DND-41 (cell line): ENCODE data around the gene CCPG1.

Source experiments
- ATAC-seq: fragments of 200-7000 bp; cut with Tn5 transposase; 3 replicates; pipeline ENCODE4 v1.9.1; 2021; ENCODE audit warnings: low read depth; ENCODE audit not compliant: insufficient read depth
- DNase-seq: peaks from one replicate; pipeline ENCODE4 v3.0.0-alpha.2; 2020
- H2AFZ ChIP-seq: 2 replicates; pipeline ENCODE4 v1.6.0; 2012; ENCODE audit warnings: low read depth, low read length
- H3K27ac ChIP-seq: 2 replicates; pipeline ENCODE4 v1.5.1; 2012; ENCODE audit warnings: low read length, inconsistent platforms
- H3K27me3 ChIP-seq: fragments of 200-600 bp; sonication (generic); 2 replicates; pipeline ENCODE4 v1.6.0; 2012; ENCODE audit warnings: low read length, mild to moderate bottlenecking, inconsistent platforms; ENCODE audit not compliant: insufficient read depth, poor library complexity
- H3K36me3 ChIP-seq: 2 replicates; pipeline ENCODE4 v1.5.1; 2012; ENCODE audit warnings: low read length, inconsistent platforms; ENCODE audit not compliant: insufficient read depth
- H3K4me1 ChIP-seq: 2 replicates; pipeline ENCODE4 v1.5.1; 2012; ENCODE audit warnings: mild to moderate bottlenecking, low read length; ENCODE audit not compliant: insufficient read depth
- H3K4me2 ChIP-seq: 2 replicates; pipeline ENCODE4 v1.6.0; 2012; ENCODE audit warnings: mild to moderate bottlenecking, moderate library complexity, low read length, inconsistent platforms; ENCODE audit not compliant: insufficient read depth
- H3K4me3 ChIP-seq, 2 experiments: fragments of 200-600 bp in 1 of 2; shearing (Covaris generic) in 1 of 2; 2 replicates each; pipeline ENCODE4 v1.5.1; 2012 to 2016; ENCODE audit warnings: inconsistent platforms in 2 of 2, low read length in 2 of 2, mild to moderate bottlenecking in 2 of 2, low read depth in 1 of 2, moderate library complexity in 1 of 2
- H3K79me2 ChIP-seq: 2 replicates; pipeline ENCODE4 v1.6.0; 2012; ENCODE audit warnings: low read length, inconsistent platforms; ENCODE audit not compliant: insufficient read depth
- H3K9ac ChIP-seq: 2 replicates; pipeline ENCODE4 v1.6.0; 2012; ENCODE audit warnings: low read depth, mild to moderate bottlenecking, inconsistent platforms, low read length, moderate library complexity
- H3K9me3 ChIP-seq: 2 replicates; pipeline ENCODE4 v1.5.1; 2012; ENCODE audit warnings: low read length, moderate library complexity, mild to moderate bottlenecking, inconsistent platforms; ENCODE audit not compliant: insufficient read depth, severe bottlenecking
- H4K20me1 ChIP-seq: 2 replicates; pipeline ENCODE4 v1.6.0; 2012; ENCODE audit warnings: low read length; ENCODE audit not compliant: insufficient read depth
- CTCF ChIP-seq: IDR thresholded peaks from 2 replicates; pipeline ENCODE4 v1.5.1; 2012; ENCODE audit warnings: borderline replicate concordance, low read length, moderate library complexity, mild to moderate bottlenecking; ENCODE audit not compliant: poor library complexity, severe bottlenecking; ENCODE audit errors: extremely low read depth
- EZH2 ChIP-seq: IDR thresholded peaks from 3 replicates; pipeline ENCODE4 v1.6.1; 2012; ENCODE audit warnings: borderline replicate concordance, low read depth, mild to moderate bottlenecking, moderate library complexity, low read length, inconsistent platforms; ENCODE audit not compliant: severe bottlenecking

CCPG1 gene

GRCh38 chr15:55407498-55408011 lies 604 bp downstream of the CCPG1 start:
- H3K4me3 ChIP-seq: peak overlapping the region; percentile 57 to 85; a peak in 3 of 4 replicates
- peak overlapping the region; percentile 86 for H3K4me2 ChIP-seq
- no peaks in the 10 kb centered on the region for H3K9me3 ChIP-seq
- peak overlapping the region; percentile 69 for H3K9ac ChIP-seq
- H2AFZ ChIP-seq: peak overlapping the region; percentile 75
- ATAC-seq: no peak; the same call in 2 of the 3 replicates
- no peaks in the 10 kb centered on the region for H4K20me1 ChIP-seq
- TF ChIP-seq CTCF (no peak), EZH2 (no peak)
- peak overlapping the region; percentile 61 for H3K27ac ChIP-seq
- H3K4me1 ChIP-seq: peaks cover 57% of the 10 kb centered on the region
- H3K79me2 ChIP-seq: peaks cover 30% of the 10 kb centered on the region
- H3K27me3 ChIP-seq: no peaks in the 10 kb centered on the region
- no peaks in the 10 kb centered on the region for H3K36me3 ChIP-seq
- DNase-seq: no peak

GRCh38 chr15:55403531-55403930 lies 4.6 kb downstream of the CCPG1 start:
- H3K4me2 ChIP-seq: peak overlapping the region; percentile 47
- peak overlapping the region; percentile 26 for H3K9ac ChIP-seq
- DNase-seq: no peak
- H3K36me3 ChIP-seq: no peaks in the 10 kb centered on the region
- no peak overlapping the region; the same call in 1 of the 2 replicates for H2AFZ ChIP-seq
- no peak overlapping the region for H3K4me3 ChIP-seq
- peaks cover 49% of the 10 kb centered on the region for H3K4me1 ChIP-seq
- no peak for TF ChIP-seq CTCF
- no peak for TF ChIP-seq EZH2
- H3K9me3 ChIP-seq: no peaks in the 10 kb centered on the region
- H3K79me2 ChIP-seq: peaks cover 44% of the 10 kb centered on the region
- ATAC-seq: no peak
- H4K20me1 ChIP-seq: no peaks in the 10 kb centered on the region
- H3K27me3 ChIP-seq: no peaks in the 10 kb centered on the region
- H3K27ac ChIP-seq: peak overlapping the region; percentile 54

GRCh38 chr15:55402707-55403106 lies 5.5 kb downstream of the CCPG1 start:
- 0 out of 2 replicates have a peak overlapping the region, but pooled peaks have one; percentile 26 for H3K9ac ChIP-seq
- TF ChIP-seq EZH2 (no peak), CTCF (no peak)
- DNase-seq (no peak), ATAC-seq (no peak)
- peaks cover 40% of the 10 kb centered on the region for H3K79me2 ChIP-seq
- no peaks in the 10 kb centered on the region for H3K27me3 ChIP-seq
- H3K4me3 ChIP-seq: no peak overlapping the region
- no peaks in the 10 kb centered on the region for H3K36me3 ChIP-seq
- no peak overlapping the region for H3K4me2 ChIP-seq
- no peak overlapping the region for H2AFZ ChIP-seq
- H3K4me1 ChIP-seq: peaks cover 48% of the 10 kb centered on the region
- H3K27ac ChIP-seq: peak overlapping the region; percentile 1; the same call in 1 of the 2 replicates
- H4K20me1 ChIP-seq: no peaks in the 10 kb centered on the region
- no peaks in the 10 kb centered on the region for H3K9me3 ChIP-seq
